BJ (cell line): ENCODE measurements around the gene NUFIP2. TPM values are rescaled to one million over a fixed set of nuclear protein-coding genes. Genes with fewer than 3 reads are reported as not detected.

ENCODE experiments used
- CTCF ChIA-PET: fragments of 350-600 bp; formaldehyde crosslinking; extraction: SDS; loops from one replicate; lab custom pipeline; 2021; ENCODE audit warnings: antibody characterized with exemption, inconsistent platforms; lab: Yijun Ruan, JAX
- POLR2A ChIA-PET: fragments of 300-600 bp; sonication (Branson Sonifier 250); formaldehyde crosslinking; extraction: SDS; loops from one replicate; lab custom pipeline; 2021; ENCODE audit warnings: antibody characterized with exemption; lab: Charles Lee
- DNase-seq: peaks from one replicate; pipeline ENCODE4 v3.0.0-alpha.2; 2011; ENCODE audit warnings: low read depth
- H3K27me3 ChIP-seq: 2 replicates; pipeline ENCODE4 v1.6.0; 2011; ENCODE audit warnings: low read length; ENCODE audit not compliant: control insufficient read depth, insufficient read depth
- H3K36me3 ChIP-seq: 2 replicates; pipeline ENCODE4 v1.5.1; 2011; ENCODE audit warnings: low read length; ENCODE audit not compliant: control insufficient read depth, insufficient read depth
- H3K4me3 ChIP-seq: 2 replicates; pipeline ENCODE4 v1.5.1; 2011; ENCODE audit warnings: low read depth, mild to moderate bottlenecking, control low read depth, low read length
- CTCF ChIP-seq: IDR thresholded peaks from 2 replicates; pipeline ENCODE4 v1.5.1; 2011; ENCODE audit warnings: low read depth, mild to moderate bottlenecking, control low read depth, inconsistent platforms, low read length, moderate library complexity; ENCODE audit not compliant: insufficient read depth
- polyA plus RNA-seq: library from polyadenylated mRNA; depleted of rRNA; stranded (reverse); fragments of >200 nt; gene quantifications from 2 replicates; pipeline ENCODE4 v1.2.3, GENCODE V29; 2011

The NUFIP2 gene
- polyA plus RNA-seq, 1 experiment: 7.3 TPM

- no peak for DNase-seq
- Histone ChIP-seq H3K27me3 (no peaks in the 10 kb centered on the region), H3K4me3 (peak overlapping the region; percentile 79), H3K36me3 (no peaks in the 10 kb centered on the region; the same call in 1 of the 2 replicates)
- ChIA-PET POLR2A (interaction anchor here (0.6 to 0.7 kb wide), 3 partner anchors 67 to 145 kb away, joined by 4 to 9 read pairs (median 6); no protein-coding TSS in a partner anchor), CTCF (interaction anchor here (0.6 to 4.2 kb wide), 11 partner anchors 9 to 175 kb away, joined by 3 to 50 read pairs (median 4); no protein-coding TSS in a partner anchor)
- no peak for TF ChIP-seq CTCF
Observed at GRCh38 chr17:29292071-29292991, 1.6 kb downstream of the NUFIP2 start.

- CTCF ChIA-PET: interaction anchor here (0.6 to 4.2 kb wide), 23 partner anchors 8 to 174 kb away, joined by 3 to 50 read pairs (median 6); partner anchors contain the start of gene MYO18A
- Histone ChIP-seq H3K36me3 (peaks cover 2% of the 10 kb centered on the region; the same call in 1 of the 2 replicates), H3K4me3 (peak overlapping the region; percentile 79), H3K27me3 (no peaks in the 10 kb centered on the region)
- TF ChIP-seq CTCF: peak; percentile 64
- POLR2A ChIA-PET: interaction anchor here (0.5 to 1.0 kb wide), 6 partner anchors 36 to 204 kb away, joined by 3 to 20 read pairs (median 5); partner anchors contain the start of gene MYO18A
- peak; percentile 22 for DNase-seq
Observed at GRCh38 chr17:29291163-29291752, 2.7 kb downstream of the NUFIP2 start.

- no peak overlapping the region for H3K4me3 ChIP-seq
- ChIA-PET CTCF (interaction anchor here (1.1 to 4.2 kb wide), 9 partner anchors 33 to 166 kb away, joined by 3 to 50 read pairs (median 8); no protein-coding TSS in a partner anchor), POLR2A (no interaction called here)
- peaks cover 6% of the 10 kb centered on the region for H3K36me3 ChIP-seq
- no peak for DNase-seq
- no peaks in the 10 kb centered on the region for H3K27me3 ChIP-seq
- no peak for TF ChIP-seq CTCF
Observed at GRCh38 chr17:29289852-29290251, 4.1 kb downstream of the NUFIP2 start.

DNA sequence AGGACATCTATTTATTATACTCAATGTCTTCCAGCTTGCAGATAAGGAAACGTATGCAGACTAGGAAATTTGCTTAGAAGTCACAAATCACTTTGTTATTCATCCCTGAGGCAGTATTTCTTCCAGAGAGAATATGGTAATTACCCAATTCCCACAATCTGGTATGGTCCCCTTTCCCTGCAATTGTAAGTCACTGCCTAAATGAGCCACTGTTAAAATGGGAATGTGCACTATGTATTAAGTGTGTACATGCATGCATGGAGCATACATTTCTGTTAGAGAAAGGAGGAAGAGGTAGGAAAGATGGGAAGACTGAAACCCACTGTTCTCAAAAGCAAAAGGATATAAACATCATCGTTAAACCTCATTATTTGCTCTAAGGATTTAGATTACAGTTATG lies 10.0 kb downstream of the NUFIP2 start:
- no peak for DNase-seq
- TF ChIP-seq CTCF: no peak
- Histone ChIP-seq H3K36me3 (peaks cover 18% of the 10 kb centered on the region), H3K4me3 (no peak overlapping the region), H3K27me3 (no peaks in the 10 kb centered on the region)
- ChIA-PET POLR2A (no interaction called here), CTCF (interaction anchor here (1.0 to 2.1 kb wide), 4 partner anchors 8 to 152 kb away, joined by 3 to 5 read pairs (median 4); no protein-coding TSS in a partner anchor)

DNA sequence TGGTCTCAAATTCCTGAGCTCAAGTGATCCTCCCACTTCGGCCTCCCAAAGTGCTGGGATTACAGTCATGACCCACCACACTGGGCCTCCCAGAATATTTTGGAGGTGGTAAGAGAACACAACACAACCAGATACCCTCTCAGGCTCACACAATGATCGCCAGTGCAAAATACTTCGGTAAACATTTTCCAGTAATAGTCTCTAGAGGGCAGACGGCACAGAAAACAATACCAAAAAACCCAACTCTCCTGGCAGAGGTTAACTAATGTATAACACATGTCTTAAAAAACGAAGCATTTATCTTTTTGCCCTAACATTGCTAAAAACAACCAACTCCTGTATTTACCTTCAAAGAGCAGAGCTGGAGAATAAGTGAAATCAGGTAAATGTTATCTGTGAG lies 10.5 kb downstream of the NUFIP2 start:
- no peak for DNase-seq
- H3K4me3 ChIP-seq: no peak overlapping the region
- H3K27me3 ChIP-seq: no peaks in the 10 kb centered on the region
- CTCF ChIA-PET: interaction anchor here (1.0 to 2.1 kb wide), 4 partner anchors 8 to 151 kb away, joined by 3 to 5 read pairs (median 4); no protein-coding TSS in a partner anchor
- TF ChIP-seq CTCF: peak; percentile 35
- H3K36me3 ChIP-seq: peaks cover 18% of the 10 kb centered on the region
- POLR2A ChIA-PET: no interaction called here
